ENCODE measurements around the gene RTN4. TPM values are rescaled to one million over a fixed set of nuclear protein-coding genes. Genes with fewer than 3 reads are reported as not detected.

The RTN4 gene
- total RNA-seq, 1 donor from 2014 or later = 414 TPM

DNA sequence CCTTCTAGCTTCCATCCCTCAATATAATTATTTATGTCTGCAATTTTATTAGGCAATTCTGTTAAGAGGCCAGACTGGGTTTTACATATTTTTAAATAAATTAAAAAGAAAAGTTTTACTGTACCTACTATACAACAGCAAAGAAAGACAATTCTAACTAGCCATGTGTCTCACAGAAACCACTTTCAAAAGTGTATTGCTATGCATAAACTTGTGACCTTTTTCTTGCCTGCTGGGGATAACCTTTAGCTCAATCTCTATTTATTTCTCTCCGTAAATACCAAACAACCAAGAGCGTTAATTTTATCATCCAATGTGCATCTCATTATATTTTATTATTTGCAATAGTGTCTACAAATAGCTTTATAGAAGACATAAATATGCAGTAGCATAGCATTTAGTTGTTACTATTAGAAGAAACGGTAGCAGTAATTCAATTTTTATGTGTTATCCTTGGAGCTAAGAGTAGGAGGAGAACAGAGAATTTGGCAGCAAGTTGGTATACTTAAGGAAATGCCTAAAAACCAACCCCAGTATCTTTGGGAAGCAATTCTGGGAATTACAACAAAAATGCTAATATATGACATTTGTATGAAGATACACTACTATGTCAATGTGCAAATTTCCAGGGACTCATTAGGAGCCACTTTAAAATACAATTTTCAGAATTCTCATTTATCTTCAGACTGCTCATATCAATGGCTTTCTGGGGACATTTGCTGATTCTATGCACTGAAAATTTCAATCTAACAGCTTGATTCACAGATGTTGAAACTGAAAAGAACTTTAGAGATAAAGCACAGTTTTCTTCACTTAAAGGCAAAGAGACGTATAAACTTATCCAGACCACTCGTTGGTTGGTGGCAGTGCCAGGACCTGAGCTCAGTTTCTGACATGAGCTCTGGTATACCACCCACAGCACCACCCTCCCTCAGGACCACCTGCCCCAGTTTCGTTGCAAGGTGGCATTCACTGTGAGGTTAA is 23.0 kb upstream of the RTN4 start:
- Histone ChIP-seq H3K9me3 (ENCODE audit: control insufficient read depth in 3 of 3, low read length in 3 of 3) (no peaks in the 10 kb centered on the region), H3K4me1 (ENCODE audit: control insufficient read depth in 3 of 3, insufficient read depth in 3 of 3, low read length in 3 of 3) (no peaks in the 10 kb centered on the region), H3K36me3 (ENCODE audit: control insufficient read depth in 3 of 3, insufficient read depth in 3 of 3, low read length in 3 of 3) (no peaks in the 10 kb centered on the region), H3K27ac (ENCODE audit: low read depth, low read length) (no peak overlapping the region), H3K4me3 (ENCODE audit: low read length in 3 of 3) (no peak overlapping the region), H3K27me3 (ENCODE audit: control insufficient read depth in 3 of 3, insufficient read depth in 3 of 3, low read length in 3 of 3) (no peaks in the 10 kb centered on the region), H3K9ac (ENCODE audit: low read depth in 1 of 3, low read length in 3 of 3) (no peak overlapping the region)

DNA sequence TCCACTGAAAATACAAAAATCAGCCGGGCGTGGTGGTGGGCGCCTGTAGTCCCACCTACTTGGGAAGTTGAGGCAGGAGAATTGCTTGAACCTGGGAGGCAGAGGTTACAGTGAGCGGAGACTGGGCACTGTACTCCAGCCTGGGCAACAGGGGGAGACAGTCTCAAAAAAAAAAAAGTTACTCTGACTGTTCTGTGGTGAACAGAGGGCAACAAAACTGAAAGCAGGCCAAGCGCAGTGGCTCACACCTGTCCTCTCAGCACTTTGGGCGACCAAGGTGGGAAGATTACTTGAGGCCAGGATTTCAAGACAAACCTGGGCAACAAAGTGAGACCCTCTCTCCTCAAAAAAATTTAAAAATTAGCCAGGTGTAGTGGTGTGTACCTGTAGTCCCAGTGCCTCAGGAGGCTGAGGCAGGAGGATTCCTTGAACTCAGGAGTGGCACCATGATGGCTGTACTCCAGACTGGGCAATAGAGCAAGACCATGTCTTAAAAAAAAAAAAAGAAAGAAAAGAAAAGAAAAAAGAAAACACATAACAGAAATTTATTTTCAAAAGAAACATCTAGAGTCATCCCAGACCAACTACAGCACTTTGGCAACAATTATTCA is 13.6 kb upstream of the RTN4 start:
- Histone ChIP-seq H3K27ac (ENCODE audit: low read depth, low read length) (no peak overlapping the region), H3K4me1 (ENCODE audit: control insufficient read depth in 3 of 3, insufficient read depth in 3 of 3, low read length in 3 of 3) (peaks cover 0 to 5% (median 0%) of the 10 kb centered on the region in 3 donors), H3K36me3 (ENCODE audit: control insufficient read depth in 3 of 3, insufficient read depth in 3 of 3, low read length in 3 of 3) (no peaks in the 10 kb centered on the region), H3K27me3 (ENCODE audit: control insufficient read depth in 3 of 3, insufficient read depth in 3 of 3, low read length in 3 of 3) (no peaks in the 10 kb centered on the region), H3K9ac (ENCODE audit: low read depth in 1 of 3, low read length in 3 of 3) (no peak overlapping the region), H3K9me3 (ENCODE audit: control insufficient read depth in 3 of 3, low read length in 3 of 3) (no peaks in the 10 kb centered on the region), H3K4me3 (ENCODE audit: low read length in 3 of 3) (no peak overlapping the region)

DNA sequence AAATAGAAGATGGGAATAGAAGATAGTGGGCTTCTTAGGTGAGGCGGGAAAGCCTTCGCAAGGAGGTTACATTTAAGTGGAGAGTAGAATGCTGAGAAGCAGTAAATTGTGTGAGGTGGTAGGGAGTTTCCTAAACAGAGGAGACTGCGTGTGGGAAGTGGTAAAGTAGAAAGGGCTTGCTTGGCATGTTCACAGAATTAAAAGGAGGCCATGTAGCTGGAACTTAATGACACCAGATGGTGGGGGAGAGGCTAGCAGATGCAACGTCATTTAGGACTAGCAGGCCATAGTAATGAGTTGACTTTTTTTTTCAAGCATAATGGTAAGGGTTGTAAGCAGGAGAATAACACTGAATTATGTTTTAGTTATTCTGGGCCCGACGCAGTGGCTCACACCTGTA is 13.0 kb upstream of the RTN4 start:
- no peaks in the 10 kb centered on the region for H3K36me3 ChIP-seq (ENCODE audit: control insufficient read depth in 3 of 3, insufficient read depth in 3 of 3, low read length in 3 of 3)
- peaks cover 0 to 5% (median 0%) of the 10 kb centered on the region in 3 donors for H3K4me1 ChIP-seq (ENCODE audit: control insufficient read depth in 3 of 3, insufficient read depth in 3 of 3, low read length in 3 of 3)
- no peak overlapping the region for H3K4me3 ChIP-seq (ENCODE audit: low read length in 3 of 3)
- H3K27me3 ChIP-seq (ENCODE audit: control insufficient read depth in 3 of 3, insufficient read depth in 3 of 3, low read length in 3 of 3) = no peaks in the 10 kb centered on the region
- H3K27ac ChIP-seq (ENCODE audit: low read depth, low read length) = no peak overlapping the region
- no peaks in the 10 kb centered on the region for H3K9me3 ChIP-seq (ENCODE audit: control insufficient read depth in 3 of 3, low read length in 3 of 3)
- no peak overlapping the region for H3K9ac ChIP-seq (ENCODE audit: low read depth in 1 of 3, low read length in 3 of 3)

DNA sequence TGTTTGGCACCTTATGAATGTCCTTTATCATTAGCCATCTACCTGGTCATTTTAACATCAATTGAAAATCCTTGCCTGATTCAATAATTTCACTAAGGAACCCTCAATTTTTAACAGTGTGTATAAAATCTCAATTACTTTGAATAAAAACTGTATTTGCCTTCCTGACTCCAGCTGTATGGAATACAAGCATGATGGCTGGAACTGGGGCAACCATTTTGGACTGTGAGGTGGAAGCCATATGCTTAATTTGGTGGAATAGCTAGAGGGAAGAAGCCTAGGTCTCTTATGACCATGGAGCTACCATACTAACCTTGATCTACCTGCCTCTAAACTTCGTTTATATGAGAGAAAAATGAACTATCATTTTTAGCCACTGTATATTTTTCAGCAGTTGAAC is 12.5 kb upstream of the RTN4 start:
- Histone ChIP-seq H3K27ac (ENCODE audit: low read depth, low read length) (no peak overlapping the region), H3K4me1 (ENCODE audit: control insufficient read depth in 3 of 3, insufficient read depth in 3 of 3, low read length in 3 of 3) (peaks cover 0 to 5% (median 0%) of the 10 kb centered on the region in 3 donors), H3K4me3 (ENCODE audit: low read length in 3 of 3) (no peak overlapping the region), H3K9ac (ENCODE audit: low read depth in 1 of 3, low read length in 3 of 3) (no peak overlapping the region), H3K27me3 (ENCODE audit: control insufficient read depth in 3 of 3, insufficient read depth in 3 of 3, low read length in 3 of 3) (no peaks in the 10 kb centered on the region), H3K36me3 (ENCODE audit: control insufficient read depth in 3 of 3, insufficient read depth in 3 of 3, low read length in 3 of 3) (no peaks in the 10 kb centered on the region), H3K9me3 (ENCODE audit: control insufficient read depth in 3 of 3, low read length in 3 of 3) (no peaks in the 10 kb centered on the region)

DNA sequence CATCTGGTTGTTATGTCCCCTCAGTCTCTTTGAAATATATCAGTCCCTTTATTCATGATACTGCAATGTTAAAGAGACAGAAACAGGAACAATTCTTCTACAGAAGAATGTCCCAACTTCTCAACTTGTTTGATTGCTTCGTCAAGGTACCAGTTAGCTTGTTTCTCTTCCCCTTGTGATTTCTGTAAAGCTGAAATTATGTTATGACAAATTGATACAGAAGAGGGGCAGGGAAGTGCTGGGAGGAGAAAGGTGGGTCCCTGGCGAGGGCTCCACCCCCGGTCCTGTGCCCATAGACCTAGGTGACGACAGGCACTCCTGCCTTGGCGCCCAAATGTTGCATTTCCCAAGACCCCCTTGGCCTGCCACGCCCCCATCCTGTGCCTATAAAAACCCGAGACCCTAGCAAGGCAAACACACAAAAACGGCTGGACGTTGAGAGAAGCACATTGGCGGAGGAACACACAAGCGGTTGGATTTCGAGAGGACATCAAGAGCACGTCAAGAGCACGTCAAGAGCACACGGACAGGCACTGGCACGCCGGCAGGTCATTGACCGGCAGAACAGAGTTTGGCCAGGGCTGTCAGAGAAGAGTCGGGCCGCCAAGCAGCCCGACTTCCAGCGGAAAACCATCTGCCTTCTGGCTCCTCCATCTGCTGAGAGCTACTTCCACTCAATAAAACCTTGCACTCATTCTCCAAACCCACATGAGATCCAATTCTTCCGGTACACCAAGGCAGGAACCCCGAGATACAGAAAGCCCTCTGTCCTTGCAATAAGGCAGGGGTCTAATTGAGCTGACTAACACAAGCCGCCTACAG is 11.5 kb upstream of the RTN4 start:
- H3K27ac ChIP-seq (ENCODE audit: low read depth, low read length) = no peak overlapping the region
- H3K36me3 ChIP-seq (ENCODE audit: control insufficient read depth in 3 of 3, insufficient read depth in 3 of 3, low read length in 3 of 3) = no peaks in the 10 kb centered on the region
- peaks cover 0 to 5% (median 0%) of the 10 kb centered on the region in 3 donors for H3K4me1 ChIP-seq (ENCODE audit: control insufficient read depth in 3 of 3, insufficient read depth in 3 of 3, low read length in 3 of 3)
- no peaks in the 10 kb centered on the region for H3K9me3 ChIP-seq (ENCODE audit: control insufficient read depth in 3 of 3, low read length in 3 of 3)
- no peak overlapping the region for H3K9ac ChIP-seq (ENCODE audit: low read depth in 1 of 3, low read length in 3 of 3)
- no peak overlapping the region for H3K4me3 ChIP-seq (ENCODE audit: low read length in 3 of 3)
- H3K27me3 ChIP-seq (ENCODE audit: control insufficient read depth in 3 of 3, insufficient read depth in 3 of 3, low read length in 3 of 3) = no peaks in the 10 kb centered on the region

DNA sequence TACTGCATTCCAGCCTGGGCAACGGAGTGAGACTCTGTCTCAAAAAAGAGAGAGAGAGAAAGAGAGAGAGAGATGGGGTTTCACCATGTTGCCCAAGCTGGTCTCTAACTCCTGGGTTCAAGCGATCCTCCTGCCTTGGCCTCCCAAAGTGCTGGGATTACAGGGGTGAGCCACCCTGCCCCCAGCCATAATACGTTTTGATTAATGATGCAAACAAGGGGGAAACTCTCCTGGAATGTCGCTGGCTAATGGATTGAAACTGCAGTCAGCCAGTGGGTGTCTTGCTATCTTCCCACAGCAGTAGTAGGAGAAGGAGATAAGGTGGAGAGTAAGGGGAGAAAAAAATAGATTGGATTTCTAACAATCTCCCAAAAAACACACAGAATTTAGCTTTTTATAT is 9.5 kb upstream of the RTN4 start:
- Histone ChIP-seq H3K27me3 (ENCODE audit: control insufficient read depth in 3 of 3, insufficient read depth in 3 of 3, low read length in 3 of 3) (no peaks in the 10 kb centered on the region), H3K27ac (ENCODE audit: low read depth, low read length) (no peak overlapping the region), H3K9me3 (ENCODE audit: control insufficient read depth in 3 of 3, low read length in 3 of 3) (no peaks in the 10 kb centered on the region), H3K36me3 (ENCODE audit: control insufficient read depth in 3 of 3, insufficient read depth in 3 of 3, low read length in 3 of 3) (no peaks in the 10 kb centered on the region), H3K9ac (ENCODE audit: low read depth in 1 of 3, low read length in 3 of 3) (no peak overlapping the region), H3K4me1 (ENCODE audit: control insufficient read depth in 3 of 3, insufficient read depth in 3 of 3, low read length in 3 of 3) (peaks cover 0 to 5% (median 0%) of the 10 kb centered on the region in 3 donors), H3K4me3 (ENCODE audit: low read length in 3 of 3) (no peak overlapping the region)

DNA sequence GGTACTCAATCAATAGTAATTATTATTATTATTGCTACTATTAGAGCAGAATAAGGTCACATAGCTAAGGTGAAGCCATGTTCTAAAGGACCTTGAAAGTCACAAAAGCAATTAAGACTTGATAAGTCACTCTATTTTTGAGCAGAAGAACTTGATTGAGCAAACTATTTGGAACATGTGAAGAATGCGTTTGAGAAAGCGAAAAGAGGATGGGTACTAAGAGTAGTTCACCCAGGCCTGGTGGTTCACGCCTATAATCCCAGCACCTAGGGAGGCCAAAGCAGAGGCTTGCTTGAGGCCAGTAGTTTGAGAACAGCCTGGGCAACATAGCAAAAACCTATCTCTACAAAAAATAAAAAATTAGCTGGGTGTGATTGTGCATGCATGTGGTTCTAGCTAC is 7.2 kb upstream of the RTN4 start:
- Histone ChIP-seq H3K9me3 (ENCODE audit: control insufficient read depth in 3 of 3, low read length in 3 of 3) (no peaks in the 10 kb centered on the region), H3K27me3 (ENCODE audit: control insufficient read depth in 3 of 3, insufficient read depth in 3 of 3, low read length in 3 of 3) (no peaks in the 10 kb centered on the region), H3K27ac (ENCODE audit: low read depth, low read length) (no peak overlapping the region), H3K4me3 (ENCODE audit: low read length in 3 of 3) (no peak overlapping the region), H3K4me1 (ENCODE audit: control insufficient read depth in 3 of 3, insufficient read depth in 3 of 3, low read length in 3 of 3) (peaks cover 0 to 5% (median 0%) of the 10 kb centered on the region in 3 donors), H3K36me3 (ENCODE audit: control insufficient read depth in 3 of 3, insufficient read depth in 3 of 3, low read length in 3 of 3) (no peaks in the 10 kb centered on the region), H3K9ac (ENCODE audit: low read depth in 1 of 3, low read length in 3 of 3) (no peak overlapping the region)

DNA sequence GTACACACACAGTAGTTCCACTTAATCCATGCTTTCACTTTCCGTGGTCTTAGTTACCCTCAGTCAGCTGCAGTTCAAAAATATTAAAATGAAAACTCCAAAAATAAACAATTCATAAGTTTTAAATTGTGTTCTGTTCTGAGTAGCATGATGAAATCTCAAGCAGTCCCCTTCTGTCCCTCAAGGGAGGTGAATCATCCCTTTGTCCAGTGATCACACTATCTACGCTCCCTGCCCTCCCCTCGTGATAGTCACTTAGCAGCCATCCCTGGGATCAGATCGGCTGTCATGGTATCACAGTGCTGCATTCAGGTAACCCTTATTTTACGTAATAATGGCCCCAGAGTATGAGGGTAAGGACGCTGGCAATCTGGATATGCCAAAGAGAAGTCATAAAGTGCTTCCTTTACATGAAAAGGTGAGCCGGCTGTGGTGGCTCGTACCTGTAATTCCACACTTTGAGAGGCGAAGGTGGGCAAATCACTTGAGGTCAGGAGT is 5.8 kb upstream of the RTN4 start:
- Histone ChIP-seq H3K27ac (ENCODE audit: low read depth, low read length) (no peak overlapping the region), H3K9me3 (ENCODE audit: control insufficient read depth in 3 of 3, low read length in 3 of 3) (no peaks in the 10 kb centered on the region), H3K36me3 (ENCODE audit: control insufficient read depth in 3 of 3, insufficient read depth in 3 of 3, low read length in 3 of 3) (no peaks in the 10 kb centered on the region), H3K27me3 (ENCODE audit: control insufficient read depth in 3 of 3, insufficient read depth in 3 of 3, low read length in 3 of 3) (no peaks in the 10 kb centered on the region), H3K4me3 (ENCODE audit: low read length in 3 of 3) (no peak overlapping the region), H3K9ac (ENCODE audit: low read depth in 1 of 3, low read length in 3 of 3) (no peak overlapping the region), H3K4me1 (ENCODE audit: control insufficient read depth in 3 of 3, insufficient read depth in 3 of 3, low read length in 3 of 3) (peaks cover 5 to 12% (median 9%) of the 10 kb centered on the region in 3 donors)

DNA sequence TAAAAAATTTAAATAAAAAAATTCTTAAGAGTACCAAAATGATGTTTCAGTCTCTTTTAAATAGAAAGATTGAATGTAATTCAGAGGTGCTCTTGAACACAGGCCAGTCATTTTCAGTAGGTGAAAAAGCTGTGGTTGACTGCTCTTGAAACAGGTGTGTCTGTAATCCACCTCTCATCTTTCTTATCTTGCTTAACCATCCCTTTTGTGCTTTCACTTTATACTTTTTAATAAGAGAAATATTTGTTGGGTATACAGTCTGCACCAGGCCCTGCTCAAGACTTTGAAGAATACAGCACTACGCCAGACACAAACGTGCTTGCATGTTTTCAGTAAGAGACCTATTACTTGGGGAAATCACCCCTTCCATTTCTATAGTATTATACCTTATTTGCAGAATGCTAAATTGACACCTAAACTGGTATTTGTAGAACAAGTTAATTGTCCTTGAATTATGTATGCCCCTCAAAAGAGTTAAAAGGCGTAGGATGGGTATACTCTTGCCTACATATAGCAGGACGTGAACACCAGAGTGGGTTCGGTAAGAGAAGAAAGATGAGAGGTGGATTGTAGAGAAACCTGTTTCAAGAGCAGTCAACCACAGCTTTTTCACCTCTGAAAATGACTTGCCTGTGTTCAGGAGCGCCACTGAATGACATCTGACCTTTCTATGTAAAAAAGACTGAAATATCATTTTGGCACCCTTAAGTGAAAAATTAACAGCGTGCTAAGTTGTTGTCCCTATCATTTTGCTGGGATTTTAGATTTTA is 4.0 kb upstream of the RTN4 start:
- H3K9me3 ChIP-seq (ENCODE audit: control insufficient read depth in 3 of 3, low read length in 3 of 3) = no peaks in the 10 kb centered on the region
- H3K9ac ChIP-seq (ENCODE audit: low read depth in 1 of 3, low read length in 3 of 3) = no peak overlapping the region
- peaks cover 6 to 11% (median 7%) of the 10 kb centered on the region in 3 donors for H3K4me1 ChIP-seq (ENCODE audit: control insufficient read depth in 3 of 3, insufficient read depth in 3 of 3, low read length in 3 of 3)
- no peaks in the 10 kb centered on the region for H3K27me3 ChIP-seq (ENCODE audit: control insufficient read depth in 3 of 3, insufficient read depth in 3 of 3, low read length in 3 of 3)
- no peaks in the 10 kb centered on the region for H3K36me3 ChIP-seq (ENCODE audit: control insufficient read depth in 3 of 3, insufficient read depth in 3 of 3, low read length in 3 of 3)
- H3K4me3 ChIP-seq (ENCODE audit: low read length in 3 of 3) = no peak overlapping the region
- no peak overlapping the region for H3K27ac ChIP-seq (ENCODE audit: low read depth, low read length)

Measured in skeletal muscle tissue (tissue), 4 donors.